ENCODE results near the gene OR1G1. TPM values are rescaled to one million over a fixed set of nuclear protein-coding genes. Genes with fewer than 3 reads are reported as not detected.
A peak's percentile ranks its signal among the peaks of the same experiment; 100 is the strongest.
"Not testable (repeated sequence)": the region's sequence is repeated elsewhere in the genome, so short reads cannot be mapped to it uniquely, and the experiment has no call there.

The OR1G1 gene
- not detected for total RNA-seq

- Mint-ChIP-seq H3K4me1 (ENCODE audit: low read depth) (no peaks in the 10 kb centered on the region), H3K9me3 (no peaks in the 10 kb centered on the region), H3K4me3 (no peak within 1 kb of the TSS), H3K27me3 (ENCODE audit: low read depth) (peaks cover 31% of the 10 kb centered on the region), H3K27ac (no peak within 1 kb of the TSS), H3K36me3 (ENCODE audit: insufficient read depth in 2 of 2) (no peaks in the 10 kb centered on the region)
- no peak for ATAC-seq (replicated peaks in 1 of 2)
- DNase-seq = no peak
Measured at GRCh38 chr17:3127451-3127850, at the start of gene OR1G1. Gene OR1G1, minus strand, starts transcription at chr17:3127551. Its CDS starts 0 bp downstream, at chr17:3127551.

DNA sequence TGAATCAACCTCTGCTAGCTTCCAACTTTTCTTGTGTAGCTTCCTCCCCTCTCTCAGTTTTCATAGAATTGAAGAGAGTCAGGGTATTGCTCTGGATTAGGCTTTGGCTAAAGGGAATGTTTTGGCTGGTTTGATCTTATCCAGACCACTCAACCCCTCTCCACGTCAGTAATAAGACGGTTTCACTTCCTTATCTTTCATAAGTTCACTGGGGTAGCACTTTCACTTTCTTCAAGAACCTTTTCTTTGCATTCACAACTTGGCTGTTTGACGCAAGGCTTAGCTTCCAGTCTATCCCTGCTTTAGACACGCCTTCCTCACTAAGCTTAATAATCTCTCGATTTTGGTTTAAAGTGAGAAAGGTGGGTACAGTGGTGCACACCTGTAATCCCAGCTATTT lies 40.2 kb upstream of the OR1G1 start:
- DNase-seq = no peak
- peaks cover 0 to 2% of the 10 kb centered on the region in 2 donors for H3K36me3 Mint-ChIP-seq (ENCODE audit: insufficient read depth in 2 of 2)
- peaks cover 2 to 5% of the 10 kb centered on the region in 2 donors for H3K9me3 Mint-ChIP-seq
- no peaks in the 10 kb centered on the region for H3K27me3 Mint-ChIP-seq (ENCODE audit: low read depth)
- H3K4me3 Mint-ChIP-seq = no peak overlapping the region
- H3K4me1 Mint-ChIP-seq (ENCODE audit: low read depth) = peaks cover 9% of the 10 kb centered on the region
- peak overlapping the region; percentile 34 for H3K27ac Mint-ChIP-seq
- ATAC-seq (replicated peaks in 1 of 2) = no peak

DNA sequence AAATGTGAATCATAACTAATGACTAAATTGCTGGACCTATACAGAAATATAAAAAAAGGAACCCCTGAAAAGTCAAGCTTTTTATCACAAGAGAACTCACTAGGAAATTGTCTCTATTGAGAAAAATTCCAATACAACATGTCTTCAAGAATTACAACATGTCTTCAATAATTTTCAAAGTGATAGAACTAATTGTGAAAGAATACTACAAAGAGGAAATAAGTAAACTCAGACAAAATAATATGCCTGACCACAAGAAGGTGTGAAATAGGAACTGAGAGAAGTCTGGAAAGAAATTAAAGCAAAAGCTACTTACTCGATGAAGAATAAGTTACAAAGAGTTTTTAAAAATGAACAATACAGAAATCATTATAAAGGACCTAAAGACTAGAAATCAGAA lies 29.9 kb upstream of the OR1G1 start:
- DNase-seq = no peak
- no peak for ATAC-seq (replicated peaks in 1 of 2)
- peaks cover 15% of the 10 kb centered on the region for H3K27me3 Mint-ChIP-seq (ENCODE audit: low read depth)
- no peaks in the 10 kb centered on the region for H3K9me3 Mint-ChIP-seq
- no peaks in the 10 kb centered on the region for H3K4me1 Mint-ChIP-seq (ENCODE audit: low read depth)
- H3K4me3 Mint-ChIP-seq = no peak overlapping the region
- no peaks in the 10 kb centered on the region for H3K36me3 Mint-ChIP-seq (ENCODE audit: insufficient read depth in 2 of 2)
- no peak overlapping the region for H3K27ac Mint-ChIP-seq

DNA sequence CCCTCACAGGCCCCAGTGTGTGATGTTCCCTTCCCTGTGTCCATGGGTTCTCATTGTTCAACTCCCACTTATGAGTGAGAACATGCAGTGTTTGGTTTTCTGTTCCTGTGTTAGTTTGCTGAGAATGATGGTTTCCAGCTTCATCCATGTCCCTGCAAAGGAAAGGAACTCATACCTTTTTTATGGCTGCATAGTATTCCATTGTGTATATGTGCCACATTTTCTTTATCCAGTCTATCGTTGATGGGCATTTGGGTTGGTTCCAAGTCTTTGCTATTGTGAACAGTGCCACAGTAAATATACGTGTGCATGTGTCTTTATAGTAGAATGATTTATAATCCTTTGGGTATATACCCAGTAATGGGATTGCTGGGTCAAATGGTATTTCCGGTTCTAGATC lies 10.1 kb upstream of the OR1G1 start:
- H3K9me3 Mint-ChIP-seq = peaks cover 3 to 10% of the 10 kb centered on the region in 2 donors
- not testable (repeated sequence) for H3K4me3 Mint-ChIP-seq; ATAC-seq (replicated peaks in 1 of 2)

GRCh38 chr17:3104322-3104721 lies 23.0 kb downstream of the OR1G1 start, which contains the start of gene OR1D2:
Gene OR1D2, minus strand, starts transcription at chr17:3104422. Its CDS starts 11,426 bp downstream, at chr17:3092996.
- peaks cover 8% of the 10 kb centered on the region for H3K27me3 Mint-ChIP-seq (ENCODE audit: low read depth)
- no peaks in the 10 kb centered on the region for H3K36me3 Mint-ChIP-seq (ENCODE audit: insufficient read depth in 2 of 2)
- DNase-seq (no peak), ATAC-seq (replicated peaks in 1 of 2) (no peak)
- no peaks in the 10 kb centered on the region for H3K4me1 Mint-ChIP-seq (ENCODE audit: low read depth)
- H3K4me3 Mint-ChIP-seq = no peak within 1 kb of the TSS
- peaks cover 7 to 12% of the 10 kb centered on the region in 2 donors for H3K9me3 Mint-ChIP-seq
- H3K27ac Mint-ChIP-seq = no peak within 1 kb of the TSS

More for the DNA sequence above, 10.1 kb upstream of the OR1G1 start:
- H3K27me3 Mint-ChIP-seq (ENCODE audit: low read depth) = peaks cover 18% of the 10 kb centered on the region
- H3K4me1 Mint-ChIP-seq (ENCODE audit: low read depth); H3K36me3 Mint-ChIP-seq (ENCODE audit: insufficient read depth in 2 of 2); H3K27ac Mint-ChIP-seq; DNase-seq: not testable (repeated sequence)

Other genes starting within 250 kb of the OR1G1 start
- gene OR1D5, start 63.9 kb downstream of the OR1G1 start, total RNA-seq = not detected
- not detected for gene OR1D2, start 23.1 kb downstream of the OR1G1 start, total RNA-seq
- gene OR1A2, start 70.0 kb upstream of the OR1G1 start, total RNA-seq = not detected
- gene OR1A1, start 80.1 kb upstream of the OR1G1 start, total RNA-seq = not detected
- 1 to 10 TPM in 1 of 2 donors, under 1 TPM in 1; 0.53 to 1.8 TPM for gene OR3A1, start 170.8 kb upstream of the OR1G1 start, total RNA-seq